Nephron (organoid): ENCODE measurements around the gene TRMT61A.

ENCODE experiments used
- H3K27ac Mint-ChIP-seq, 3 experiments: 2 replicates each; pipeline ENCODE4 v1.8.0; 2020; ENCODE audit warnings: mixed read lengths in 3 of 3, mild to moderate bottlenecking in 2 of 3, moderate library complexity in 1 of 3
- H3K27me3 Mint-ChIP-seq: 2 replicates; pipeline ENCODE4 v1.8.0; 2021; ENCODE audit warnings: low read depth, mild to moderate bottlenecking, moderate library complexity, mixed read lengths
- H3K36me3 Mint-ChIP-seq: 2 replicates; pipeline ENCODE4 v1.8.0; 2020; ENCODE audit warnings: low read depth, mixed read lengths
- H3K4me1 Mint-ChIP-seq: 2 replicates; pipeline ENCODE4 v1.8.0; 2020; ENCODE audit warnings: mixed read lengths
- H3K4me3 Mint-ChIP-seq, 3 experiments: 2 replicates each; pipeline ENCODE4 v1.8.0; 2020; ENCODE audit warnings: mild to moderate bottlenecking in 3 of 3, mixed read lengths in 3 of 3, moderate library complexity in 2 of 3
- H3K9me3 Mint-ChIP-seq: 2 replicates; pipeline ENCODE4 v1.8.0; 2020; ENCODE audit warnings: mixed read lengths
- CTCF ChIP-seq, 3 experiments: fragments of 200-600 bp; sonication (generic); IDR thresholded peaks; one replicate each; pipeline ENCODE4 v1.5.0; 2021; ENCODE audit warnings: antibody characterized with exemption in 3 of 3; ENCODE audit not compliant: unreplicated experiment in 3 of 3

The TRMT61A gene

GRCh38 chr14:103562429-103563225, 33.6 kb downstream of the TRMT61A start, which contains the start of the genes BAG5 and COA8:
TSS of gene BAG5 (minus strand) at chr14:103562657. CDS start at chr14:103561164, 1,493 bp downstream.
TSS of gene COA8 (plus strand) at chr14:103562960. CDS start at chr14:103563002, 42 bp downstream.
- H3K4me1 Mint-ChIP-seq, result peaks cover 51% of the 10 kb centered on the region
- H3K9me3 Mint-ChIP-seq, result no peaks in the 10 kb centered on the region
- H3K36me3 Mint-ChIP-seq, result peaks cover 32% of the 10 kb centered on the region
- no peak for TF ChIP-seq CTCF (IDR thresholded peaks at IDR 0.05; ENCODE audit: unreplicated experiment in 3 of 3)
- no peaks in the 10 kb centered on the region for H3K27me3 Mint-ChIP-seq
- peak within 1 kb of the TSS; percentile 96 to 99 (median 98) for H3K27ac Mint-ChIP-seq
- peak within 1 kb of the TSS; percentile 94 to 99 (median 99) for H3K4me3 Mint-ChIP-seq

GRCh38 chr14:103563226-103563620, 34.2 kb downstream of the TRMT61A start:
- TF ChIP-seq CTCF (IDR thresholded peaks at IDR 0.05; ENCODE audit: unreplicated experiment in 3 of 3), result no peak
- H3K4me3 Mint-ChIP-seq, result peak overlapping the region; percentile 94 to 99 (median 99)
- H3K9me3 Mint-ChIP-seq, result no peaks in the 10 kb centered on the region
- no peaks in the 10 kb centered on the region for H3K27me3 Mint-ChIP-seq
- peaks cover 33% of the 10 kb centered on the region for H3K36me3 Mint-ChIP-seq
- peaks cover 46% of the 10 kb centered on the region for H3K4me1 Mint-ChIP-seq
- H3K27ac Mint-ChIP-seq, result peak overlapping the region; percentile 96 to 99 (median 98)

DNA sequence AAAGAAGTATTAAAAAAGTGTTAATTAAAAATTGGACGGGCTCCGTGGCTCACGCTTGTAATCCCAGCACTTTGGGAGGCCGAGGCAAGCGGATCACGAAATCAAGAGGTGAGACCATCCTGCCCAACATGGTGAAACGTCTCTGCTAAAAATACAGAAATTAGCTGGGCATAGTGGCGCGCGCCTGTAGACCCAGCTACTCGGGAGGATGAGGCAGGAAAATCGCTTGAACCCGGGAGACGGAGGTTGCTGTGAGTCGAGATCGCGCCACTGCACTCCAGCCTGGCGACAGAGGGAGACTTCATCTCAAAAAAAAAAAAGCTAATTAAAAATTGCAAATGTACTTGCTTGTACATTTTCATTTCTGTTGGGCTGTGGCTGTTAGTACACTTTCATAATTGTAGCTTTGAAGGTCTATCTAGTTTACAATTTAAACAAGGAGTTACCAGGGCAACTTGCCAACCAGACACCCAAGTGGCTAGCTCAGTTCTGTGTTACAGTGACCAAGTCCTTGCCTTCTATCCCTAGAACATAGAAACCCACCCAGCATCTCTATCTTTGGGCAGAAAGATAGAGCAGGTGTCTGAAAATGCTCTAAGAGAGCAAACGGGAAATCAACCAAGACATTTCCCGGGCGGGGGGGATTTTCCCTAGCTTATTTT, 35.0 kb downstream of the TRMT61A start:
- Mint-ChIP-seq H3K4me1 (peaks cover 41% of the 10 kb centered on the region), H3K9me3 (no peaks in the 10 kb centered on the region), H3K27ac (peak overlapping the region; percentile 96 to 99 (median 98)), H3K36me3 (peaks cover 28% of the 10 kb centered on the region), H3K27me3 (no peaks in the 10 kb centered on the region), H3K4me3 (peak overlapping the region; percentile 94 to 99 (median 99))
- no peak for TF ChIP-seq CTCF (IDR thresholded peaks at IDR 0.05; ENCODE audit: unreplicated experiment in 3 of 3)

DNA sequence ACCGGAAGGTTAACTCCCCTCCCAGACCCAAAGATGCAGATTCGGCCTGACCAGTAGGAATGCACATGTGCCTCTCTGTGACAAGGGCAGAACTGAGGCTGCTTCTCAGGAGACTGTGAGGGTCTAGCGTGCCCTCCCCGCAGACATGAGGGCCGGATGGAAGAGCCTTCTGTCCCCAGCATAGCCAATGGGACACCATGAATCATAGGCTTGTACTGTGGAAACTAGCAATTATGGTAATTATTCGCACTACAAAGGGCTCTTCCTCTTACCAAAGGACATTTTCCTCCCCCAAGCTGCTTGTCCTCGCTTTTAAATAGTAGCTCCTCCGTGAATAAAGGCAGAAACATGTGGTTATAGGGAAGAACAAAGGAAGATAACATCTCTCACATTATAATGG, 40.0 kb downstream of the TRMT61A start:
- no peaks in the 10 kb centered on the region for H3K27me3 Mint-ChIP-seq

GRCh38 chr14:103569408-103569807, 40.4 kb downstream of the TRMT61A start:
- Mint-ChIP-seq H3K4me3 (no peak overlapping the region), H3K4me1 (peaks cover 14% of the 10 kb centered on the region), H3K27ac (peak overlapping the region; percentile 53 to 79 (median 77)), H3K27me3 (no peaks in the 10 kb centered on the region), H3K36me3 (peaks cover 14% of the 10 kb centered on the region), H3K9me3 (no peaks in the 10 kb centered on the region)
- TF ChIP-seq CTCF (IDR thresholded peaks at IDR 0.05; ENCODE audit: unreplicated experiment in 3 of 3), result no peak

More for the DNA sequence above, 40.0 kb downstream of the TRMT61A start:
- Mint-ChIP-seq H3K36me3 (peaks cover 9% of the 10 kb centered on the region), H3K4me3 (peak overlapping the region in 1 of 3 experiments; percentile 12), H3K4me1 (peaks cover 16% of the 10 kb centered on the region), H3K9me3 (no peaks in the 10 kb centered on the region), H3K27ac (peak overlapping the region; percentile 53 to 79 (median 77))
- no peak for TF ChIP-seq CTCF (IDR thresholded peaks at IDR 0.05; ENCODE audit: unreplicated experiment in 3 of 3)
